Activated CD8-positive, alpha-beta T cell treated with anti-CD3 and anti-CD28 coated beads for 36 hours (primary cell): Measurements from ENCODE around the gene GSE1. TPM values are rescaled to one million over a fixed set of nuclear protein-coding genes. Genes with fewer than 3 reads are reported as not detected.

Experiments
- ATAC-seq: fragments of 200-7000 bp; cut with Tn5 transposase; one replicate; pipeline ENCODE4 v1.10.0; 2021; ENCODE audit warnings: mild to moderate bottlenecking, moderate library complexity
- CTCF ChIA-PET: fragments of 350-600 bp; sonication (Branson Sonifier 250); formaldehyde crosslinking; loops from one replicate; lab custom pipeline; 2021; ENCODE audit warnings: antibody characterized with exemption; lab: Charles Lee
- POLR2A ChIA-PET: fragments of 350-600 bp; sonication (Branson Sonifier 250); formaldehyde crosslinking; loops from one replicate; lab custom pipeline; 2021; ENCODE audit warnings: antibody characterized with exemption; lab: Charles Lee
- DNase-seq: peaks from one replicate; pipeline ENCODE4 v3.0.0-alpha.2; 2020
- H3K27ac Mint-ChIP-seq: one replicate; pipeline ENCODE4 v1.8.0; 2021; ENCODE audit warnings: mild to moderate bottlenecking, mixed read lengths
- H3K27me3 Mint-ChIP-seq: one replicate; pipeline ENCODE4 v1.8.0; 2021; ENCODE audit warnings: mixed read lengths
- H3K36me3 Mint-ChIP-seq: one replicate; pipeline ENCODE4 v1.8.0; 2021; ENCODE audit warnings: low read depth, mixed read lengths
- H3K4me1 Mint-ChIP-seq: one replicate; pipeline ENCODE4 v1.8.0; 2021; ENCODE audit warnings: low read depth, mixed read lengths
- H3K4me3 Mint-ChIP-seq: one replicate; pipeline ENCODE4 v1.8.0; 2021; ENCODE audit warnings: mild to moderate bottlenecking, moderate library complexity, mixed read lengths
- H3K9me3 Mint-ChIP-seq: one replicate; pipeline ENCODE4 v1.8.0; 2021; ENCODE audit warnings: mixed read lengths
- CTCF ChIP-seq: fragments of 200-600 bp; IDR thresholded peaks from one replicate; pipeline ENCODE4 v1.8.0; 2022; ENCODE audit warnings: antibody characterized with exemption, mild to moderate bottlenecking
- intact Hi-C: fragments of 100-400 bp; cut with micrococcal nuclease; formaldehyde crosslinking; loops from one replicate; pipeline ENCODE4 v1.10.0; 2022
- total RNA-seq, 2 experiments: library from RNA; stranded (reverse); gene quantifications; one replicate each; pipeline ENCODE4 v1.2.3, GENCODE V29; 2021

Gene GSE1
- total RNA-seq, 2 experiments from 2014 or later = 33.6 to 34.5 TPM

GRCh38 chr16:85635545-85636140 lies 22.5 kb downstream of the GSE1 start:
- CTCF ChIA-PET = interaction anchor here (0.9 kb wide), 1 partner anchor 19 kb away, joined by 3 read pairs; no protein-coding TSS in a partner anchor
- no peak overlapping the region for H3K27ac Mint-ChIP-seq
- no peak for TF ChIP-seq CTCF
- H3K4me1 Mint-ChIP-seq = no peaks in the 10 kb centered on the region
- H3K4me3 Mint-ChIP-seq = no peak overlapping the region
- H3K27me3 Mint-ChIP-seq = no peaks in the 10 kb centered on the region
- intact Hi-C loops = no loop called here
- H3K9me3 Mint-ChIP-seq = no peaks in the 10 kb centered on the region
- H3K36me3 Mint-ChIP-seq = no peaks in the 10 kb centered on the region
- ATAC-seq (no peak), DNase-seq (no peak)
- POLR2A ChIA-PET = no interaction called here

DNA sequence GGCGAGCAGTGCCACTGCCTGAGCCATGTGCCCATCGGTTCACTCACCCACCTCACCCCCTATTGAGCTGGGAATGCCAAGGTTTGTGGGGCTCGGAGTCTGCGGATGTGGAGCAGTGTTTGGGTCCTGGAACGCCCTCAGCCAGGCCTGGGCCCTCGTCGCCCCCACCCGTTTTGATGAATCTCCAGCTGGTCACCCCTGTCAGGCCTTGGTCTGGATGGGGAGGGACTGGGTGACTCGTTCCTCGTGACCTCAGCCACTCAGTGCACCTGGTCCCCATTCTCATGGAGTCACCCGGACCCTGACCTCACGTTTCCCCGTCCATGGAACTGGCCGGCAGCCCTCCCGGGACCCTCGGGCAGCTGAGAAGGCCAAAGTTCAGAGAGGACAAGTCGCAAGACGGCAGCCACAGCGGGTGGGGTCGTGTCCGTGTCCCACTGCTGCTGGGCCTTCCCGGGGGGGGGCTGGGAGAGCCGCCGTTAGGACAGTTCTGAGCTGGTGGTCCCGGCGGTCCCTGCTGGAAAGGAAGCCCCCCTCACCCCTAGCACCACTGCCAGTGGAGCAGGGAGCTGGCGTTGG lies 23.2 kb downstream of the GSE1 start:
- ChIA-PET POLR2A (no interaction called here), CTCF (interaction anchor here (0.9 to 1.7 kb wide), 2 partner anchors 20 kb away, joined by 3 to 7 read pairs; no protein-coding TSS in a partner anchor)
- intact Hi-C loops = no loop called here
- TF ChIP-seq CTCF = no peak
- Mint-ChIP-seq H3K27me3 (no peaks in the 10 kb centered on the region), H3K4me1 (no peaks in the 10 kb centered on the region), H3K9me3 (no peaks in the 10 kb centered on the region), H3K36me3 (no peaks in the 10 kb centered on the region), H3K27ac (no peak overlapping the region), H3K4me3 (no peak overlapping the region)
- DNase-seq = no peak
- ATAC-seq = no peak

- DNase-seq (no peak), ATAC-seq (no peak)
- POLR2A ChIA-PET = no interaction called here
- CTCF ChIA-PET = interaction anchor here (1.7 kb wide), 1 partner anchor 21 kb away, joined by 7 read pairs; no protein-coding TSS in a partner anchor
- Mint-ChIP-seq H3K9me3 (no peaks in the 10 kb centered on the region), H3K36me3 (no peaks in the 10 kb centered on the region), H3K27me3 (no peaks in the 10 kb centered on the region), H3K4me1 (no peaks in the 10 kb centered on the region), H3K27ac (no peak overlapping the region), H3K4me3 (no peak overlapping the region)
- intact Hi-C loops = no loop called here
- TF ChIP-seq CTCF = no peak
Observed at GRCh38 chr16:85637061-85637807, 24.1 kb downstream of the GSE1 start.

GRCh38 chr16:85637808-85638647 lies 24.9 kb downstream of the GSE1 start:
- no peaks in the 10 kb centered on the region for H3K27me3 Mint-ChIP-seq
- peaks cover 1% of the 10 kb centered on the region for H3K4me1 Mint-ChIP-seq
- no peak overlapping the region for H3K4me3 Mint-ChIP-seq
- ATAC-seq = no peak
- H3K9me3 Mint-ChIP-seq = no peaks in the 10 kb centered on the region
- H3K36me3 Mint-ChIP-seq = no peaks in the 10 kb centered on the region
- ChIA-PET CTCF (interaction anchor here (1.7 kb wide), 1 partner anchor 22 kb away, joined by 7 read pairs; no protein-coding TSS in a partner anchor), POLR2A (no interaction called here)
- TF ChIP-seq CTCF = no peak
- intact Hi-C loops = no loop called here
- DNase-seq = no peak
- H3K27ac Mint-ChIP-seq = no peak overlapping the region
